HG03378 (cell line): ENCODE results near the gene ATRAID.

Source experiments
- ATAC-seq: cut with Tn5 transposase; IDR thresholded peaks from one replicate; pipeline ENCODE4 v1.9.1; 2021; ENCODE audit warnings: mild to moderate bottlenecking, moderate library complexity; ENCODE audit not compliant: unreplicated experiment

The ATRAID gene

GRCh38 chr2:27217173-27218121 is 5.6 kb downstream of the ATRAID start, which contains the start of gene CAD:
Gene CAD (plus strand): TSS chr2:27217369. CDS start chr2:27217552, 183 bp downstream.
- ATAC-seq, result peak; percentile 39

- ATAC-seq, result no peak
These were observed 6.8 kb downstream of the ATRAID start for GRCh38 chr2:27218614-27219013.

GRCh38 chr2:27219091-27219490 is 7.2 kb downstream of the ATRAID start:
- no peak for ATAC-seq

DNA sequence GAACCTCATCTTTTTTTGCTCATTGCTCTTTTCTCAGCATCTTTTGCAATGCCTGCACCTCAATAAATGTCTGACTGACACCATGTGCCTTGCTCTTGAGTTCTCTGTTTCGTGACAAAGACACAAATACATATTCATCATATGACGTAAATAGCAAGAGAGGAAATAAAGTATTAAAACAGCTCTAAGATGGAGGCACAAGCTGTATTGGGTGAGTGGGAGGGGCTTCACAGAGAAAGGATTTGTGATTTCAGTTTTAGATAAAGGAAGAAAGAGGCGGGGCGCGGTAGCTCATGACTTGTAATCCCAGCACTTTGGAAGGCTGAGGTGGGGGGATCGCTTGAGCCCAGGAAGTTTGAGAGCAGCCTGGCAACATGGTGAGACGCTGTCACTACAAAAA is 8.2 kb downstream of the ATRAID start:
- ATAC-seq, result no peak

GRCh38 chr2:27221166-27221565 is 9.3 kb downstream of the ATRAID start:
- no peak for ATAC-seq

GRCh38 chr2:27222407-27222806 is 10.6 kb downstream of the ATRAID start:
- no peak for ATAC-seq

GRCh38 chr2:27223416-27223815 is 11.6 kb downstream of the ATRAID start:
- ATAC-seq, result no peak

DNA sequence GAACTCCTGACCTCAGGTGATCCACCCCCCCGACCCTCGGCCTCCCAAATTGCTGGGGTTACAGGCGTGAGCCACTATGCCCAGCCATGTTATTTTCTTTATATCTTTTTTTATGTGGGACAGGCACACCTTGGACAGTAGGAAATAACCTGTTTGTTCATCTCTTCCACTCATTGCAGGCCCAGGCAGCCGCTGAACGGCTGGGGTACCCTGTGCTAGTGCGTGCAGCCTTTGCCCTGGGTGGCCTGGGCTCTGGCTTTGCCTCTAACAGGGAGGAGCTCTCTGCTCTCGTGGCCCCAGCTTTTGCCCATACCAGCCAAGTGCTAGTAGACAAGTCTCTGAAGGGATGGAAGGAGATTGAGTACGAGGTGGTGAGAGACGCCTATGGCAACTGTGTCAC is 13.7 kb downstream of the ATRAID start:
- ATAC-seq, result no peak

DNA sequence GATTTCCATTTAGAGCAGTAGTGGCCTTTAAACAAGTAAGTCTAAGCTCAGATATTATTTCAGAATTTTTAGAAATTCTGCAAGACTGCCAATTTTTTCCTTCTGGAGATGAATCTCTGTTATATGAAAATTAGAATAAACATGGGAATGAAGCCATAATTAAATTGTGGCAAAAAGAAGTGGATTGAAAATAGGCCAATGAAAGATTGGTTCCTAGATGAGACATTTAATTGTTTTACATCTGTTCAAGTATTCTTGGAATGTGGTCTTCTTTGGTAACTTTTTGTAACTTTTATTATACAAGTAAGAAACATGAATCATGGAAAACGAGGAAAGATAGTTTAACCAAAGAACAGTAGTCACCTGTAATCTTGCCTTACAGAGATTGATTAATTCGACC is 15.7 kb downstream of the ATRAID start:
- no peak for ATAC-seq

- no peak for ATAC-seq
These were observed 20.1 kb downstream of the ATRAID start for GRCh38 chr2:27231921-27232320.

DNA sequence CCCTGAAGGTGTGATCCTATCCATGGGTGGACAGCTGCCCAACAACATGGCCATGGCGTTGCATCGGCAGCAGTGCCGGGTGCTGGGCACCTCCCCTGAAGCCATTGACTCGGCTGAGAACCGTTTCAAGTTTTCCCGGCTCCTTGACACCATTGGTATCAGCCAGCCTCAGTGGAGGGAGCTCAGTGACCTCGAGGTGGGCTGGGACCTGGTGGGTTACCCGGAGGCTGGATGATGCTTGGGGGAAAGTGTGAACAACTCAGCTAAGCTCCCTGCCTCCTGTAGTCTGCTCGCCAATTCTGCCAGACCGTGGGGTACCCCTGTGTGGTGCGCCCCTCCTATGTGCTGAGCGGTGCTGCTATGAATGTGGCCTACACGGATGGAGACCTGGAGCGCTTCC is 21.5 kb downstream of the ATRAID start:
- no peak for ATAC-seq

DNA sequence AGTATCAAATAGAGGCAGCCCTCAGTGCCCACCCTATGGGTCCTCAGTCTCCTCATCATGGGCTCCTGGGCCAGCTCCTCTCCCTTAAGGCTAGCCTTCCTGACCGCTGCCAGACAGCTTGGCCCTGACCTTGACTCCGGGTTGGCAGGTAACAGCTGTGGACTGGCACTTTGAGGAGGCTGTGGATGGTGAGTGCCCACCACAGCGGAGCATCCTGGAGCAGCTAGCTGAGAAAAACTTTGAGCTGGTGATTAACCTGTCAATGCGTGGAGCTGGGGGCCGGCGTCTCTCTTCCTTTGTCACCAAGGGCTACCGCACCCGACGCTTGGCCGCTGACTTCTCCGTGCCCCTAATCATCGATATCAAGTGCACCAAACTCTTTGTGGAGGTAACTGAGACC is 24.3 kb downstream of the ATRAID start:
- no peak for ATAC-seq

DNA sequence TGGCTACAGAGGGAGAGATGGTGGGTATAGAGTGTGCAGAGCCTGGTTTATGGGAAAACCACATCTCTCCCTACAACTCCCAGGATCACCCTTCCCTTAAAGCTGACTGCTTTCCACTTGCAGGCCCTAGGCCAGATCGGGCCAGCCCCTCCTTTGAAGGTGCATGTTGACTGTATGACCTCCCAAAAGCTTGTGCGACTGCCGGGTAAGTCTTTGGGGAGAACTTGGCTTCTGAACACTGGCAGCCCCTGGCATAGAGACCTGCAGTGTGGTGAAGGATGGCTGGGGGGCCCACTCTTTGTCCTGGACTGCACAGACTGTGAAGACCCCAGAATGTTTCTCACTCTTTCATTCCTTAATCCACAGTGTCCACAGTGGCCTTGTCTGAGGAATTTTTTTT is 24.8 kb downstream of the ATRAID start:
- ATAC-seq, result no peak

DNA sequence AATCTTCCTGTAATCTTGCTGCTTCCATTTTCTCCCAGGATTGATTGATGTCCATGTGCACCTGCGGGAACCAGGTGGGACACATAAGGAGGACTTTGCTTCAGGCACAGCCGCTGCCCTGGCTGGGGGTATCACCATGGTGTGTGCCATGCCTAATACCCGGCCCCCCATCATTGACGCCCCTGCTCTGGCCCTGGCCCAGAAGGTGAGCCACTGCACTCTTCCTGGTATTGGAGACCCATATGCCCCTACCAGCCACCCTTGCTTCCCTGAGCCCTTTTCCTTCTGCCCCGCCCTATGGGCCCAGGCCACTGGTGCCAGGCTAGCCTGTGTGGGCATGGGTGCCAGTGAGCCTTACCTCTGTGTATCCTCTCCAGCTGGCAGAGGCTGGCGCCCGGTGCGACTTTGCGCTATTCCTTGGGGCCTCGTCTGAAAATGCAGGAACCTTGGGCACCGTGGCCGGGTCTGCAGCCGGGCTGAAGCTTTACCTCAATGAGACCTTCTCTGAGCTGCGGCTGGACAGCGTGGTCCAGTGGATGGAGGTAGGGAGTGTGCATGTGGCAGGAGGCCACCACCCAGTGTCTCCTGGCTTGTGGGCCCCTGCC is 25.6 kb downstream of the ATRAID start:
- ATAC-seq, result no peak

- no peak for ATAC-seq
These were observed 27.1 kb downstream of the ATRAID start for GRCh38 chr2:27238976-27239375.

DNA sequence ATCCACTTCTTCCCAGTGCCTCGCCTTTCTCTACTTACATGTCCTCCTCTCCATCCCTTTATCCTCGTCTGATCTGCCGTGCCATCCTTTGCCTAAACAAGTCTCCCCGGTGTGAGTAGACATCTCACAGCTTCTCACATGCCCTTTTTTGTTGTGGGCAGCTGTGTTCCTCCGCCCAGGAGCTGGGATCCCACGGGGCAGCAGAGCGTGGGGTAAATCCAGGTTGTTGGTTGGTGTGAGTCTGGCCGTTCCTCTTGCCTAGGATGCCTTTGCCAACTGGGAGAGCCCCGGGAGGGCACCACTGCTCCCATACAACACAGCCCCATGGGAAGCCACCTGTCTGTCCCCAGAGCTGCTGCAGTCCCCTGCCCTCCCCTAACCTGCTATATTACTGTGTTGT is 28.6 kb downstream of the ATRAID start:
- ATAC-seq, result no peak

- ATAC-seq, result no peak
These were observed 30.1 kb downstream of the ATRAID start for GRCh38 chr2:27241761-27242613.

GRCh38 chr2:27242614-27242951 is 30.7 kb downstream of the ATRAID start:
- ATAC-seq, result no peak

DNA sequence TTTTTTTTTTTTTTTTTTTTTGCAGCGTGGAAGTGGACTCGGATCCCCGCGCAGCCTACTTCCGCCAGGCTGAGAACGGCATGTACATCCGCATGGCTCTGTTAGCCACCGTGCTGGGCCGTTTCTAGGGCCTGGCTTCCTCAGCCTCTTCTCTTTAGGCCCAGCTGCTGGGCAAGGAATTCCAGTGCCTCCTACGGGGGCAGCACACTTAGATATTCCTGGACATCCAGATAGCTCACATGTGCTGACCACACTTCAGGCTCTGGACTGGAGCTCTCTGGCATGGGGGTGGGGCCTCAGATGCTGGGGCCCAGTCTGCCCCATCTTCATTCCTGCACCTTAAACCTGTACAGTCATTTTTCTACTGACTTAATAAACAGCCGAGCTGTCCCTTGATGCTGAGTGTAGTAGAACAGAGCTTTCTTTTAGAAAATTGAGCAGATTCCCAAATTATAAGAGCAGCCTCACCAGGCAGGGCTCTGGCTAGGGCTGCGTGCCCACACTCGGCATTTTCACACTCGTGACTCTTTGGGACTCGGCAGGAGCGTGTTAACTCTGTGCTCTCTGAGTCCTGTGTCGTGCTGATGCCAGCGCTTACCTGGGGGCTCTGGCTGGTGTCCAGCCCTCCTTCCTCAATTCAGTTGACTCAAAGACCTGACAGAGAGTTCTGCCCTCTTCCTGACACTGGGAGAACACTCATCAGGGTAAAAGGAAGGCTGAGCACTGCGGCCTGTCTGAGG is 31.7 kb downstream of the ATRAID start:
- no peak for ATAC-seq

DNA sequence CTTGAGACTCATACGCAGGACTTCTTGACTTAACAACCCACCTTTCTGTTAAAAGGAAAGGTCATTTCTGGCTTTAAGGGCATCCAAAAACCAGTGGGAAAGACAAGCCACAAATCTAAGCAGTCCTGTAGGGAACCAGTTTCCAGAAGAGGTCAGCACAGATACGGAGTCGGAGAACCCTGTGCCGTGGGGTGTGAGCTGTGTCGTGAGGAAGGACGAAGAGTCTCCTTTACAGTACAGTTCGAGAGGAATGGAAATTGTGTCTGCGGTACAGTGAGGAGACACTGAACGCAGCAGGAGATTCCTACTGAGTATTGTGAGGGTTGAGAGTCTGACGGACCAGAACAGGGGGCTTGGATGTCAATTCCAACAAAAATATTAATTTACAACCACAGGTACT is 33.3 kb downstream of the ATRAID start:
- ATAC-seq, result no peak

- no peak for ATAC-seq
These were observed 33.8 kb downstream of the ATRAID start for GRCh38 chr2:27245626-27246025.
